AG08395 (cell line): ENCODE results near the gene NOL4L.

ENCODE experiments used
- DNase-seq: peaks from one replicate; pipeline ENCODE4 v3.0.0; 2012; ENCODE audit warnings: mixed read lengths, low spot score

NOL4L gene

GRCh38 chr20:32585011-32585585 lies at the start of gene NOL4L:
Gene NOL4L, minus strand, starts transcription at chr20:32585333. Its CDS starts 443 bp downstream, at chr20:32584890.
- DNase-seq, result no peak

GRCh38 chr20:32634041-32634805 lies 49.1 kb upstream of the NOL4L start:
- DNase-seq, result no peak

- DNase-seq, result no peak
Measured at GRCh38 chr20:32632461-32633354, 47.6 kb upstream of the NOL4L start.

GRCh38 chr20:32631933-32632460 lies 46.9 kb upstream of the NOL4L start:
- no peak for DNase-seq

GRCh38 chr20:32629813-32630212 lies 44.7 kb upstream of the NOL4L start:
- no peak for DNase-seq

- DNase-seq, result no peak
Measured at GRCh38 chr20:32628960-32629530, 43.9 kb upstream of the NOL4L start.

GRCh38 chr20:32626859-32627636 lies 41.9 kb upstream of the NOL4L start:
- DNase-seq, result no peak

GRCh38 chr20:32626407-32626806 lies 41.3 kb upstream of the NOL4L start:
- DNase-seq, result no peak

GRCh38 chr20:32625996-32626395 lies 40.9 kb upstream of the NOL4L start:
- DNase-seq, result no peak

GRCh38 chr20:32624687-32625345 lies 39.7 kb upstream of the NOL4L start:
- no peak for DNase-seq

- DNase-seq, result no peak
Measured at GRCh38 chr20:32623667-32624157, 38.6 kb upstream of the NOL4L start.

- DNase-seq, result no peak
Measured at GRCh38 chr20:32622585-32623468, 37.7 kb upstream of the NOL4L start.

- DNase-seq, result no peak
Measured at GRCh38 chr20:32621891-32622584, 36.9 kb upstream of the NOL4L start.

- peak; percentile 41 for DNase-seq
Measured at GRCh38 chr20:32621071-32621890, 36.1 kb upstream of the NOL4L start.

GRCh38 chr20:32619586-32619985 lies 34.5 kb upstream of the NOL4L start:
- no peak for DNase-seq

- no peak for DNase-seq
Measured at GRCh38 chr20:32614772-32615171, 29.6 kb upstream of the NOL4L start.

GRCh38 chr20:32614303-32614702 lies 29.2 kb upstream of the NOL4L start:
- no peak for DNase-seq
